ENCODE results near the gene SMARCC2. TPM values are rescaled to one million over a fixed set of nuclear protein-coding genes. Genes with fewer than 3 reads are reported as not detected.

SMARCC2 gene
- total and polyA plus RNA-seq, 4 experiments from 2014 or later, result 27.0 to 199 (median 142) TPM

DNA sequence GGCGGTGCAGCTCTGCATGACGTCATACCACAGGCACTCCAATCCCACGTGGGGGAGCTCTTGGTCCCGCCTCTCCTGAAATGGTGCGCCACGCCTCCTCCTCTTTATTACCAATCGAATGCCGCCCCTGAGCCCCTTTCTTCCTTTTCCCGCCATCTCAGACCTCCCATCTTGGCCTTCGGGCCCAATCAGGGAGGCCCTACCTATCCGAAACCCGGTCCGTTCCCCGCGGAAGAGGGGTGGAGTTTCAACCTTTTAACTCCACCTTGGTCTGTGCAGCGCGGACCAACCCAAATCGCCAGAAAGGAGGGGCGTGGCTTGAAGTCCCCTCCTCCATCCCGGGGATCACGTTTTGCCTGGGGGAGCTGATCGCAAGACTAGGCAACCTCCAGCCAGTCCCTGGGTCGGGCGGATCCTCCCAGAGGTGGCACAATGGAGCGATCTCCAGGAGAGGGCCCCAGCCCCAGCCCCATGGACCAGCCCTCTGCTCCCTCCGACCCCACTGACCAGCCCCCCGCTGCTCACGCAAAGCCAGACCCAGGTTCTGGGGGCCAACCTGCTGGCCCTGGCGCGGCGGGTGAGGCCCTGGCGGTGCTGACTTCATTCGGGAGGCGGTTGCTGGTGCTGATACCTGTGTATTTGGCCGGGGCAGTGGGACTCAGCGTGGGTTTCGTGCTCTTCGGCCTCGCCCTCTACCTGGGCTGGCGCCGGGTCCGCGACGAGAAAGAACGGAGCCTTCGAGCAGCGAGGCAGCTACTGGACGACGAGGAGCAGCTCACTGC is 61.2 kb downstream of the SMARCC2 start, which contains the start of gene ESYT1:
Gene ESYT1, plus strand, starts transcription at position 380 of the 782 bp plus-strand sequence. Its CDS starts 53 bp downstream, at position 433.
- intact Hi-C loops (cut with micrococcal nuclease), result loop anchor here (1.0 to 5.0 kb wide), 3 partner anchors 30 to 559 kb away; partner anchors contain the start of genes APOF, MYL6, PTGES3 and STAT2
- peaks cover 33 to 44% of the 10 kb centered on the region in 2 donors for H3K36me3 Mint-ChIP-seq
- peak within 1 kb of the TSS; percentile 89 to 99 (median 98) for H3K27ac Mint-ChIP-seq
- no peaks in the 10 kb centered on the region for H3K27me3 ChIP-seq (ENCODE audit: insufficient read depth, low read length)
- ChIA-PET CTCF (ENCODE audit: partially characterized antibody) (interaction anchor here (0.9 to 13.2 kb wide), 15 partner anchors 9 to 336 kb away, joined by 3 to 264 read pairs (median 6); partner anchors contain the start of genes MYL6, MYL6B, PA2G4 and RPL41), POLR2A (ENCODE audit: partially characterized antibody) (interaction anchor here (0.6 to 9.4 kb wide), 33 partner anchors 10 to 1813 kb away, joined by 3 to 245 read pairs (median 5); partner anchors contain the start of genes ANKRD52, ATP23, BLOC1S1 and CNPY2)
- peak within 1 kb of the TSS; percentile 96 to 100 (median 98) for H3K4me3 Mint-ChIP-seq
- peaks cover 0 to 2% (median 0%) of the 10 kb centered on the region in 8 donors for H3K9me3 Mint-ChIP-seq
- H3K4me3 ChIP-seq (ENCODE audit: low read length in 2 of 2), result peak within 1 kb of the TSS; percentile 81 to 96
- no peaks in the 10 kb centered on the region for H3K27me3 Mint-ChIP-seq
- peaks cover 27% of the 10 kb centered on the region for H3K36me3 ChIP-seq (ENCODE audit: insufficient read depth, low read length)
- H3K4me1 Mint-ChIP-seq, result peaks cover 46 to 84% (median 59%) of the 10 kb centered on the region in 4 donors
- no peaks in the 10 kb centered on the region for H3K9me3 ChIP-seq (ENCODE audit: control insufficient read depth in 1 of 2, low read length in 2 of 2)
- H3K4me1 ChIP-seq (ENCODE audit: insufficient read depth, low read length), result peaks cover 69% of the 10 kb centered on the region
- peak; percentile 96 to 100 (median 99) for DNase-seq
- H3K27ac ChIP-seq (ENCODE audit: low read depth, low read length), result peak within 1 kb of the TSS; percentile 82

DNA sequence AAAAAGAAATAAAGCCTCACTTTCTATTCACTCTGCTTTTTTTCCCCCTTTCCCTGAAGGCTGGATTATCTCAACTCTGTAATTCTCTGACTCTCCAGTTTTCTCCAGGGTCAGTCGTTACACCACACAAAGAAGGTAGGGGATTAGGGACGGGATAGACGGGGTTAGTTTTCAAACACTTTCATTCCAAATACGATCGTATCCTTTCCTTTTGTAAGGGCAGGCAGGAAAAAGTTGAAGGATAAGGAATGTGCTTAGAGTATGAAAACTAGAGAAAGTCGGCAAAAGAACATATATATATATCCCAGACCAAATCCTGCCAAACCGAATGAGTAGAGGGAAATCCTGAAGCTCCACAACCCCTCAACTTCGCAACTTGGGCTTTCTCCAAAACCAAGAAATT is 61.8 kb downstream of the SMARCC2 start:
- Mint-ChIP-seq H3K27me3 (no peaks in the 10 kb centered on the region), H3K4me3 (peak overlapping the region; percentile 96 to 100 (median 98)), H3K9me3 (peaks cover 0 to 2% (median 0%) of the 10 kb centered on the region in 8 donors), H3K27ac (peak overlapping the region; percentile 89 to 99 (median 98)), H3K4me1 (peaks cover 45 to 82% (median 59%) of the 10 kb centered on the region in 4 donors), H3K36me3 (peaks cover 30 to 43% of the 10 kb centered on the region in 2 donors)
- Histone ChIP-seq H3K9me3 (ENCODE audit: control insufficient read depth in 1 of 2, low read length in 2 of 2) (no peaks in the 10 kb centered on the region), H3K27ac (ENCODE audit: low read depth, low read length) (peak overlapping the region; percentile 73), H3K4me1 (ENCODE audit: insufficient read depth, low read length) (peaks cover 68% of the 10 kb centered on the region), H3K36me3 (ENCODE audit: insufficient read depth, low read length) (peaks cover 24% of the 10 kb centered on the region), H3K27me3 (ENCODE audit: insufficient read depth, low read length) (no peaks in the 10 kb centered on the region), H3K4me3 (ENCODE audit: low read length in 2 of 2) (peak overlapping the region; percentile 36)
- POLR2A ChIA-PET (ENCODE audit: partially characterized antibody), result interaction anchor here (0.8 to 9.4 kb wide), 29 partner anchors 10 to 1814 kb away, joined by 3 to 245 read pairs (median 6); partner anchors contain the start of genes ANKRD52, ATP23, CNPY2 and COQ10A
- CTCF ChIA-PET (ENCODE audit: partially characterized antibody), result interaction anchor here (0.9 to 13.2 kb wide), 14 partner anchors 8 to 337 kb away, joined by 3 to 264 read pairs (median 8); partner anchors contain the start of genes MYL6, MYL6B, PA2G4 and RPL41
- DNase-seq, result no peak
- intact Hi-C loops (cut with micrococcal nuclease), result loop anchor here (5.0 kb wide), 2 partner anchors 235 to 560 kb away; partner anchors contain the start of genes APOF, PTGES3 and STAT2

DNA sequence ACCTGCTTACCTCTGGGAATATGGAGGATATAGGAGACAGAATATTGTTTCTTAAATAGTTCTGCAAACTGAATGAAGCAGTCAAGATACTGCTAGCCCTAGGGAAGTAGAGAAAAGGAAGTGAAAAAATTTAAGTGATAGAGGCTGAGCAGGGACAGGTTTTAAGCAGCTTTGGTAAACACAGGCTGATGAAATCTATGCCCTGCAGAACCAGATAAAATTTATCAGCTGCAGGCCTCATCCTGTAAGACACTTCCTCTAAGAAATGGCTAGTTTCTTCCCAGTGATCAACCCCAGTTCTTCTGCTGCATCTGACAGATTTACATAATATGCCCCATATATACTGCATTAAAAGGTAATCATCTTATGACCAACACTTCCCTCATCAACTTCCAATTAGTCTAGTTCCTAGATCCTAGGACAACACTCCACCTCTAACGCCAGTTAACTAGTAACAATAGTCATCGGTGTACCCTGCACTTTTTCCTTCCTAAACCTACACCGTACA is 62.5 kb downstream of the SMARCC2 start:
- Histone ChIP-seq H3K4me3 (ENCODE audit: low read length in 2 of 2) (peak overlapping the region; percentile 16 to 36), H3K4me1 (ENCODE audit: insufficient read depth, low read length) (peaks cover 62% of the 10 kb centered on the region), H3K36me3 (ENCODE audit: insufficient read depth, low read length) (peaks cover 17% of the 10 kb centered on the region), H3K27me3 (ENCODE audit: insufficient read depth, low read length) (no peaks in the 10 kb centered on the region), H3K27ac (ENCODE audit: low read depth, low read length) (peak overlapping the region; percentile 73), H3K9me3 (ENCODE audit: control insufficient read depth in 1 of 2, low read length in 2 of 2) (no peaks in the 10 kb centered on the region)
- H3K27ac Mint-ChIP-seq, result peak overlapping the region; percentile 89 to 99 (median 98)
- DNase-seq, result no peak
- peaks cover 42 to 75% (median 53%) of the 10 kb centered on the region in 4 donors for H3K4me1 Mint-ChIP-seq
- H3K9me3 Mint-ChIP-seq, result peaks cover 0 to 2% (median 0%) of the 10 kb centered on the region in 8 donors
- peak overlapping the region in 7 of 8 donors; percentile 96 to 100 (median 97) for H3K4me3 Mint-ChIP-seq
- intact Hi-C loops (cut with micrococcal nuclease), result loop anchor here (1.0 to 5.0 kb wide), 5 partner anchors 8 to 561 kb away; partner anchors contain the start of genes APOF, NABP2, PTGES3 and SMARCC2
- no peaks in the 10 kb centered on the region for H3K27me3 Mint-ChIP-seq
- ChIA-PET POLR2A (ENCODE audit: partially characterized antibody) (interaction anchor here (1.0 to 9.4 kb wide), 10 partner anchors 9 to 140 kb away, joined by 3 to 245 read pairs (median 57); partner anchors contain the start of genes ANKRD52, COQ10A, MYL6 and PA2G4), CTCF (ENCODE audit: partially characterized antibody) (interaction anchor here (0.6 to 13.2 kb wide), 17 partner anchors 8 to 388 kb away, joined by 3 to 264 read pairs (median 5); partner anchors contain the start of genes MYL6, MYL6B, RNF41 and SMARCC2)
- H3K36me3 Mint-ChIP-seq, result peaks cover 23 to 37% of the 10 kb centered on the region in 2 donors

DNA sequence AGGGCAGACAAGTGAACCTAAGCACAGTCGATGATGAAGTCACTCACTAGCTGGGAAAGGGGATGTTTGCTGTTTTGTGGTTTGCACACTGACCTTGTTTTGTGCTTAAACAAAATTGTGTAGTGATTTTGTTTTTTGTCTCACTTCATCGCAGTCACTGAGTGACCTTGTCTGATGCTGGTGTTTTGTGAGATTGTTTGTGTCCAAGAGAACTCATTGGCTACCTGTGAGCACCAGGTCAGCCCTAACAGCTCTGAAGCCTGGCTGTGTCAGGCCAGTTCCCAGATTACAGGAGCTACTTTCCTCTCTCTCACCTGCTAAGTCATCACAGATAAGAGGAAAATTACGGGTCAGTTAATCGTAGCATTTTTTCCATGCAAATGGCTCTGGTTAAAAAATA is 65.2 kb downstream of the SMARCC2 start:
- Histone ChIP-seq H3K27me3 (ENCODE audit: insufficient read depth, low read length) (no peaks in the 10 kb centered on the region), H3K9me3 (ENCODE audit: control insufficient read depth in 1 of 2, low read length in 2 of 2) (no peaks in the 10 kb centered on the region), H3K4me1 (ENCODE audit: insufficient read depth, low read length) (peaks cover 48% of the 10 kb centered on the region), H3K36me3 (ENCODE audit: insufficient read depth, low read length) (no peaks in the 10 kb centered on the region), H3K27ac (ENCODE audit: low read depth, low read length) (peak overlapping the region; percentile 73), H3K4me3 (ENCODE audit: low read length in 2 of 2) (no peak overlapping the region)
- Mint-ChIP-seq H3K27me3 (no peaks in the 10 kb centered on the region), H3K9me3 (peaks cover 0 to 2% (median 0%) of the 10 kb centered on the region in 8 donors), H3K36me3 (peaks cover 5 to 23% of the 10 kb centered on the region in 2 donors), H3K4me3 (peak overlapping the region in 1 of 8 donors; percentile 12), H3K4me1 (peaks cover 31 to 56% (median 40%) of the 10 kb centered on the region in 4 donors), H3K27ac (peak overlapping the region; percentile 46 to 89 (median 78))
- ChIA-PET CTCF (ENCODE audit: partially characterized antibody) (interaction anchor here (0.6 to 13.2 kb wide), 13 partner anchors 9 to 956 kb away, joined by 3 to 264 read pairs (median 3); partner anchors contain the start of genes ANKRD52, PA2G4, RNF41 and SMARCC2), POLR2A (ENCODE audit: partially characterized antibody) (interaction anchor here (0.9 to 9.4 kb wide), 8 partner anchors 20 to 214 kb away, joined by 3 to 245 read pairs (median 6); partner anchors contain the start of genes COQ10A, IL23A, MYL6 and PA2G4)
- intact Hi-C loops (cut with micrococcal nuclease), result no loop called here
- DNase-seq, result no peak

DNA sequence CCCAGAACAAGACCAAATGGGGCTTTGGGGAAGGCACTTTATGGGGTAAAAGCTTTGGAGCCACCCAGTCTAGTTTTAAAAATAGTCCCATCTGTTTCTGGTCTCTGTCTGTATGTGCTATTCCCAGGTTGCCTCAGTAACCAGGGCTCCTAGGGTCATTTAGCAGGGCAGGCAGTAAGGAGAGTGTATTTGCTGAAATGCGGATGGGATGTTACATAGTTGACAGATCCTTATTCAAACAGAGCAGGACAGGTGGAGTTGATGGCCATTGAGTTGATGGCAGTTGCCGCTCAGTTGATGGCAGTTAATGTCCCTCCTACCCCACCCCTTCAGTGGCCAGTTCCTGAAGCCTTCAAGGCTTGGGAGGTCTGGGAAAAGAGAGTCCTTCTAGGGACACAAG is 66.6 kb downstream of the SMARCC2 start:
- CTCF ChIA-PET (ENCODE audit: partially characterized antibody), result interaction anchor here (1.1 to 13.2 kb wide), 6 partner anchors 21 to 374 kb away, joined by 3 to 264 read pairs (median 4); partner anchors contain the start of genes ANKRD52, RNF41 and SMARCC2
- H3K4me1 Mint-ChIP-seq, result peaks cover 38 to 61% (median 48%) of the 10 kb centered on the region in 4 donors
- Histone ChIP-seq H3K9me3 (ENCODE audit: control insufficient read depth in 1 of 2, low read length in 2 of 2) (no peaks in the 10 kb centered on the region), H3K36me3 (ENCODE audit: insufficient read depth, low read length) (no peaks in the 10 kb centered on the region), H3K4me3 (ENCODE audit: low read length in 2 of 2) (no peak overlapping the region), H3K4me1 (ENCODE audit: insufficient read depth, low read length) (peaks cover 59% of the 10 kb centered on the region), H3K27ac (ENCODE audit: low read depth, low read length) (no peak overlapping the region), H3K27me3 (ENCODE audit: insufficient read depth, low read length) (no peaks in the 10 kb centered on the region)
- H3K36me3 Mint-ChIP-seq, result peaks cover 8 to 16% of the 10 kb centered on the region in 2 donors
- intact Hi-C loops (cut with micrococcal nuclease), result no loop called here
- H3K9me3 Mint-ChIP-seq, result peaks cover 0 to under 1% (median 0%) of the 10 kb centered on the region in 8 donors
- H3K27ac Mint-ChIP-seq, result peak overlapping the region in 5 of 7 donors; percentile 30 to 69 (median 36)
- H3K27me3 Mint-ChIP-seq, result no peaks in the 10 kb centered on the region
- no peak overlapping the region for H3K4me3 Mint-ChIP-seq
- DNase-seq, result no peak
- POLR2A ChIA-PET (ENCODE audit: partially characterized antibody), result interaction anchor here (1.0 to 9.4 kb wide), 4 partner anchors 40 to 148 kb away, joined by 3 to 245 read pairs (median 110); partner anchors contain the start of gene SMARCC2

DNA sequence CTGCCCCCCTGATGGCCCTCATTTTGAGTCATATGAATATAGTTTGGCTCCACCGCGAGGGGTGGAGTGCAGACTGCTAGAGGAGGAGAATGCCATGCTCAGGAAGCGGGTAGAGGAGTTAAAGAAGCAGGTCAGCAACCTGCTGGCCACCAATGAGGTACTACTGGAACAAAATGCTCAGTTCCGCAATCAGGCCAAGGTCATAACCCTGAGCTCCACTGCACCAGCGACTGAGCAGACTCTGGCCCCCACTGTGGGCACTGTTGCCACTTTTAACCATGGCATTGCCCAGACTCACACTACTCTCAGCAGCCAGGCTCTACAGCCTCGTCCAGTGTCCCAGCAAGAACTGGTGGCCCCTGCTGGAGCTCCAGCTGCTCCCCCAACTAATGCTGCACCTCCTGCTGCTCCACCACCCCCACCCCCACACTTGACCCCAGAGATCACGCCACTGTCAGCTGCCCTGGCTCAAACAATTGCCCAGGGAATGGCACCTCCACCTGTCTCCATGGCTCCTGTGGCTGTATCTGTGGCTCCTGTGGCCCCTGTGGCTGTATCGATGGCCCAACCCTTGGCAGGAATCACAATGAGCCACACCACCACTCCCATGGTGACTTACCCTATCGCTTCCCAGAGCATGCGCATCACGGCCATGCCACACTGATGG is 67.9 kb downstream of the SMARCC2 start:
- H3K4me1 Mint-ChIP-seq, result peaks cover 30 to 61% (median 44%) of the 10 kb centered on the region in 4 donors
- no peaks in the 10 kb centered on the region for H3K36me3 ChIP-seq (ENCODE audit: insufficient read depth, low read length)
- peak overlapping the region in 1 of 7 donors; percentile 57 for H3K27ac Mint-ChIP-seq
- H3K27ac ChIP-seq (ENCODE audit: low read depth, low read length), result no peak overlapping the region
- CTCF ChIA-PET (ENCODE audit: partially characterized antibody), result interaction anchor here (3.8 to 13.2 kb wide), 2 partner anchors 38 to 68 kb away, joined by 16 to 264 read pairs; partner anchors contain the start of genes MYL6 and SMARCC2
- no peak for DNase-seq
- H3K4me1 ChIP-seq (ENCODE audit: insufficient read depth, low read length), result peaks cover 53% of the 10 kb centered on the region
- peaks cover 19 to 28% of the 10 kb centered on the region in 2 donors for H3K36me3 Mint-ChIP-seq
- H3K9me3 Mint-ChIP-seq, result no peaks in the 10 kb centered on the region
- H3K4me3 Mint-ChIP-seq, result no peak overlapping the region
- H3K27me3 Mint-ChIP-seq, result no peaks in the 10 kb centered on the region
- H3K9me3 ChIP-seq (ENCODE audit: control insufficient read depth in 1 of 2, low read length in 2 of 2), result no peaks in the 10 kb centered on the region
- POLR2A ChIA-PET (ENCODE audit: partially characterized antibody), result interaction anchor here (1.2 to 7.6 kb wide), 5 partner anchors 30 to 100 kb away, joined by 3 to 218 read pairs (median 85); partner anchors contain the start of genes MYL6, RNF41 and SMARCC2
- no peaks in the 10 kb centered on the region for H3K27me3 ChIP-seq (ENCODE audit: insufficient read depth, low read length)
- intact Hi-C loops (cut with micrococcal nuclease), result no loop called here
- no peak overlapping the region for H3K4me3 ChIP-seq (ENCODE audit: low read length in 2 of 2)
